HG03159 (cell line): ENCODE measurements around the gene ATP6V1F.

ENCODE experiments used
- ATAC-seq: cut with Tn5 transposase; IDR thresholded peaks from one replicate; pipeline ENCODE4 v1.9.1; 2021; ENCODE audit warnings: mild to moderate bottlenecking, moderate library complexity; ENCODE audit not compliant: unreplicated experiment

The ATP6V1F gene

DNA sequence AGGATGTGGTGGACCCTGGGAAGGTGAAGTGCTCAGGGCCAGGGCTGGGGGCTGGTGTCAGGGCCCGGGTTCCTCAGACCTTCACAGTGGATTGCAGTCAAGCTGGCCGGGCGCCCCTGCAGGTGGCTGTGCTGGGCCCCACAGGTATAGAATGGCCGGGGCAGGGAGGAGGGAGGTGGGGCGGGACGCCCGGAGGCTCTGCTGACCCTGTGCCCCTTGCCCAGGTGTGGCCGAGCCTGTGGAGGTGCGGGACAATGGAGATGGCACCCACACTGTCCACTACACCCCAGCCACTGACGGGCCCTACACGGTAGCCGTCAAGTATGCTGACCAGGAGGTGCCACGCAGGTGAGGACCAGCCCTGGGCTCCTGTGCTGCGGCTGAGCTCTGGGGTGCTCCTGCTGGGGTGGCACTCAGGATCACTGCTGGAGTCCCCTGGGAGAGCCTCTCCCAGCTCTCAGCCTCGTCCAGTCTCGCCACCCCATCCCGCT is 14.9 kb upstream of the ATP6V1F start:
- no peak for ATAC-seq

GRCh38 chr7:128848289-128849155 is 14.1 kb upstream of the ATP6V1F start:
- no peak for ATAC-seq

GRCh38 chr7:128849156-128849515 is 13.5 kb upstream of the ATP6V1F start:
- no peak for ATAC-seq

DNA sequence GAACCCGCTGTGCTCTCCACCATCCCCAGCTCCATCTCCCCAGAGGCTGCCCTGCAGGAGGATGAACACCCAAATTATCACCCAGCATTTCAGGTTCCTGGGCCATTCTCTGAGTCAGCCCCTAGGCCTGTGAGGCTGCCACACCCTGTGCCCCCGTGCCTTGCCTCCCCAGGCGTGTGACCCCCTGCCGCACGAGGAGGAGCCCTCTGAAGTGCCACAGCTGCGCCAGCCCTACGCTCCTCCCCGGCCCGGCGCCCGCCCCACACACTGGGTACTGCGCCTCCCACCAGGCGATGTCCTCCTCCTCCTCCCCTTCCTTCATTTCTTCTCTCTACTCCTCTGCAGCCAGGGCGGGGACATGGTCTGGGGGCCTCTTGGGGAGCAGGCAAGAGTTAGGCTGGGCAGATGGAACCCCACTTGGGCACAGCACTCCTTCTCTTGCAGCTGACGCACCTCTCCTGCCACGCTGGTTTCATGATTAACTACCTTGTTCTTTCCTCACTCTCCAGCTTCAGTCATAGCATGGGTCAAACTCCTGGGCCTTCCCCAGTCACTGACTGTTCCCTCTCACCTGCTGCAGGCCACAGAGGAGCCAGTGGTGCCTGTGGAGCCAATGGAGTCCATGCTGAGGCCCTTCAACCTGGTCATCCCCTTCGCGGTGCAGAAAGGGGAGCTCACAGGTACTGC is 12.7 kb upstream of the ATP6V1F start:
- ATAC-seq = no peak

DNA sequence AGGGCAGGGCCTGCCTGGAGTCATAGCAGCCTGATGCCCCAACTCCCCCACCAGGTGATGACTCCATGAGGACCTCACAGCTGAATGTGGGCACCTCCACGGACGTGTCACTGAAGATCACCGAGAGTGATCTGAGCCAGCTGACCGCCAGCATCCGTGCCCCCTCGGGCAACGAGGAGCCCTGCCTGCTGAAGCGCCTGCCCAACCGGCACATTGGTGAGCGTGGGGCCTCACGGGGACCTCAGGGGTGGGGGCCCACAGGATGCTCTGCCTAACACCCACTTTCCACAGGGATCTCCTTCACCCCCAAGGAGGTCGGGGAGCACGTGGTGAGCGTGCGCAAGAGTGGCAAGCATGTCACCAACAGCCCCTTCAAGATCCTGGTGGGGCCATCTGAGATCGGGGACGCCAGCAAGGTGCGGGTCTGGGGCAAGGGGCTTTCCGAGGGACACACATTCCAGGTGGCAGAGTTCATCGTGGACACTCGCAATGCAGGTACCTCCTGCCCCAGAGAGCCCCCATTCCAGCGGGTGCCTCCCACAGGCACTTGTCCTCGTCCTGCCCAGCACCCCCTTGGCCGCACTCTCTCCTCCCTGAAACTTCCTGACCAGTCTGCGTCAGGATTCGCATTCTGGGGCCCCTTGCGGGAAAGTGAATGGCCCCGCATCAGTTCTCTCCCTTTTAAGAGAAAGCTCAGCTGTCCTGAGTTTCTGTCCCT is 10.0 kb upstream of the ATP6V1F start:
- ATAC-seq = no peak

DNA sequence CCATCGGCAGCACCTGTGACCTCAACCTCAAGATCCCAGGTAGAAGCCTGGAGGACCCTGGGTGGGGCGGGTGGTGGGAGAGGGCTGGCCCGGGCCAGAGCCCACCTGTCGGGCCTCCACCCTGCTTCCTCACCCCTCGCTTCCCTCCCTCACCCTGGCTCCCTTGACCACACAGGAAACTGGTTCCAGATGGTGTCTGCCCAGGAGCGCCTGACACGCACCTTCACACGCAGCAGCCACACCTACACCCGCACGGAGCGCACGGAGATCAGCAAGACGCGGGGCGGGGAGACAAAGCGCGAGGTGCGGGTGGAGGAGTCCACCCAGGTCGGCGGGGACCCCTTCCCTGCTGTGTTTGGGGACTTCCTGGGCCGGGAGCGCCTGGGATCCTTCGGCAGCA is 8.9 kb upstream of the ATP6V1F start:
- no peak for ATAC-seq

GRCh38 chr7:128854396-128854795 is 8.3 kb upstream of the ATP6V1F start:
- ATAC-seq = no peak

DNA sequence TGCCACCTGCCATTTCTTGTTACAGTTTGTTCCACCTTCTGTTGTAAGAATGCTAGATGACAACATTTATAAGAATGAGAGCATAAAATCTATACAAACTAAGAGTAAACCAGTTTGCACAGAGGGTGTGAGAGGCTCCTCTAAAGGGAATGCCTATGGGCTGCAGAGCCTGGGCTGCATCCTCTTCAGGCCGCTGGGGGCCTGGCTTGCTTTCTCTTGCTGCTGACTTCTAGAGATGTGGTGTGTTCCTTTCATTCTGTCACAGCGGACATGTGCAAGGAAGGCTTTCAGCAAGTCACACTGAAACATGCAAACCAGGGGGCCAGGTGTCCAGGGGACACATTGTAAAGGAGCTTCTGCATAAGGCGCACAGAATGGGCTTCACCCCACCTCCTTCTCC is 7.1 kb upstream of the ATP6V1F start:
- ATAC-seq = no peak

- ATAC-seq = no peak
Observed at GRCh38 chr7:128856001-128856718, 6.5 kb upstream of the ATP6V1F start.

DNA sequence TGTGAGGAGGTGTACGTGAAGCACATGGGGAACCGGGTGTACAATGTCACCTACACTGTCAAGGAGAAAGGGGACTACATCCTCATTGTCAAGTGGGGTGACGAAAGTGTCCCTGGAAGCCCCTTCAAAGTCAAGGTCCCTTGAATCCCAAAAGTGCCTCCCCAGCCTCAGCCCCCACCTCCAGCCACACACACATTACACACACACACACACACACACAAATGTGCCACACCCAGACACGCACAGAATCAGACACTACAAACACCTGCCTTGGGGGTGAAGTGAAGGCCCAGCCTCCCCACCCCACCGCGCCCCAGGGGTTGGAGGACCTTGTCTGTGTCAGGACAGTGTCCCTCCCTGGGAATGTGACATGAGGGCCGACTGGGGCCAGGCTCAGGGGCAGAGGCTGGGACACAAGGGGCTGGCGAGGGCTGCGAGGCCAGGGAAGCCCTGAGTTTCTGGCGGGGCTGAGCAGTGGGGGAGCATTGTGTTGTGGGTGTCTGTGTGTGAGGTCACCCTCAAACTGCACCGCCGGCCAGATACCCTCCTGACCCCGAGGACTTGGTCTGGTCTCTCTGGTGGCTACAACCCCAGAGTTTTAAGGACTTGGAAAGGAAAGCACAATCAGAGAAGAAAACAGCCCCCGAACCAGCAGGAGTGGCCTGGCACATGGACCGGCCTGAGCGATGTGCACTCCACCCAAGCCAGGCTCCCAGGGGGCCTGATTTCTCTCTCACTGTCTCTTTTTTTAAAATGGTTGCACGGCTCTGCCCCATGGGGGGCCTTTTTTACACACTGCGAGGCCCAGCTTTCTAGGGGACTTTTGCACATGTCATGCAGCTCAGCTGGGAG is 4.0 kb upstream of the ATP6V1F start:
- no peak for ATAC-seq

DNA sequence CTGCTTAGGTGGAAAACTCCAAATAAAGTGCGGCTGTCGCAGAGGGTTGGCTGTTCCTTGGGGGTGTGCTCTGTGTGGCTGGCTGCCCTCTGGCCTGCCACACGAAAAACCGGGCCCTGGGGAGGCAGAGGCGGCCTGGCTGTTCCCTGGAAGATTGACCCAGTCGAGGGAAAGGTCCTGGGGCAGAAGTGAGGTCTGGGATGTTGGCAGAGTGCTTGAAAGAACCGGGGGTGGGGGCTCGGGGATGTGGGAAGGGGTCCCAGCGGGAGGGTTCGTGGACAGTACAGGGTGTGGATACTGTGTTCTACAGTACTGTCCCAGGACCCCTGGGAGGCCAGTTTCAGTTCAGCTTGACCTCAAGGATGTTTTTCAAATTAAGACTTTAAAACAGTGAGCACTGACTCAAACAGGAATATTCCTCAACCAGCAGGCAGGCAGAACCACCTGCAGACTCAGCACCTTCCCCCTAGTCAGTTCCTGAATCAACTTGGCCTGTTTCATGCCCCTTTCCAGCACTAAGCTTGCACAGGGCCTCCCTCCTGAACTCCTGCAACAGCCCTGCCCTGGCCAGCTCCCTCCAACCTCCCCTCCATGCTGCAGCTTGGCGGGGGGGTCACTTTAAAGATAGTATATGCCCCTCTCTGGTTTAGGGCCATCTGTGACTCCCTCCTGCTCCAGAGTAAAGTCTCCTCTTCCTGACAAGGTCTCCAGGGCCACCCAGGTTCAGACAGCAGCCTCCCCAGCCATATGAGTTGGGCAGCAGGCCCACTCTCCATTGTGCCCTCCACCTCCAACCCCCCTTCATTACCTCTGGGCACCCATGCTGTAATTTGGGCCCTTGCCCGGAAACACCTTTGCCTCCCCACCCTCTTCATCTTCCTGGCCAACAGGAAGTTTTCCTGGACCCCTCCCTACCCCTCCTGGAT is 3.2 kb upstream of the ATP6V1F start:
- ATAC-seq = no peak

DNA sequence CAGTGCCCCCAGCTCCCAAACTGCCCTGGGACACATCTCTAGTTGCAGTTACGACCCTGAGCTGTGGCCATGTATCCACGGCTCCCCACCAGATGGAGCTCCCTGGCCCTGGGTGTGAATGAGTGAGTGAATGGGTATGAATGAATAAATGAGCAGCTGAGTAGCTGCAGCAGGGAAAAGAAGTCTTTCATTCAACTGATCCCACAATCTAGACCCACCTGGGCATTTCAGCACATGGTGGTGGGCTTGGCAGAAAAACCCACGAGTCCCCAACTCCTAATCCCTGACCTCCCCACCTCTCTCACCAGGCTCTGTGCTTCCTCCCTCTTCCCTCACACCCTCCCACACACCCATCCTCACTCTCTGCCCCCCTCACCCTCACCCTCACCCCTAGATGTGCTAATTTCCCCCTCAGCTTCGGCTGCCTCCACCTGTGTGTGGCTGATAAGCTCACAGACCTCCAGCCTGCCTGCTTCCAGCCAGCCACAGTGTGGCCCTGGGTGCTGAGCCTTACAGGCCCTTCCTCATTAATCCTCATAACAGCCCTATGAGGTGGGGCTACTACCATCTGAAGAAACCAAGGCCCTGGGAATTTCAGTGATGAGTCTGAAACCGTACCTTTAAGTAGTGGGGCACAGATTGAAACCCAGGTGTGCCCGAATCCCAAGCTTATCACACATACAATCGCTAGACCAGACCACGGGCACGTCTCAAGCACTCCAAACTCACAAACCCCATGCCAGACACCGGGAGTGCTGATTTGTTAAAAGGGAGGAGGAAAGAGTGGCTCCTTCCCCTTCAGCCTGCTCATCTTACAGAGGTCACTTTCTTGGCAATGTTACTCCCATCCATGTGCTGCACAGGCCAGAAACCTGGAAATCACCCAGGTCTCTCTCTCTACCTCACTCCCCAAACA is 2.2 kb upstream of the ATP6V1F start:
- ATAC-seq = no peak

GRCh38 chr7:128861957-128862570 is 592 bp upstream of the ATP6V1F start:
- no peak for ATAC-seq

- ATAC-seq = peak; percentile 46
Observed at GRCh38 chr7:128863433-128863989, 855 bp downstream of the ATP6V1F start.

DNA sequence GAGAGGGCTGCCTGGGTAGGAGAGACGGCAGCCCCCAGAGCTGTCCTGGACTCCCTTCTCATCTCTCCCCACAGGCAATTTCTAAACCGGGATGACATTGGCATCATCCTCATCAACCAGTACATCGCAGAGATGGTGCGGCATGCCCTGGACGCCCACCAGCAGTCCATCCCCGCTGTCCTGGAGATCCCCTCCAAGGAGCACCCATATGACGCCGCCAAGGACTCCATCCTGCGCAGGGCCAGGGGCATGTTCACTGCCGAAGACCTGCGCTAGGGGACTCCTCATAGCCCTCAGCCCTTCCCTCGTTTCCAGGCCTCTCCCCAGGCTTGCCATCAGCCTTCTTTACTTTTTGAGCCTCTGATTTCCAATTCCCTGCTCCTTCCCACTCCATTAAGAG is 2.6 kb downstream of the ATP6V1F start:
- ATAC-seq = no peak

- ATAC-seq = no peak
Observed at GRCh38 chr7:128865996-128866877, 3.6 kb downstream of the ATP6V1F start.
